K562 (cell line): ENCODE results near the gene KCNH3. TPM values are rescaled to one million over a fixed set of nuclear protein-coding genes. Genes with fewer than 3 reads are reported as not detected.

Experiments
- ATAC-seq: fragments of 200-7000 bp; cut with Tn5 transposase; 3 replicates; pipeline ENCODE4 v1.9.1; 2020; ENCODE audit warnings: moderate library complexity
- BruUV-seq: library from RNA; stranded (reverse); fragments of 400-500 nt; replicated peaks from 2 replicates; lab custom pipeline; 2021; lab: Mats Ljungman, UMichigan
- CTCF ChIA-PET: fragments of 300-600 bp; formaldehyde crosslinking; extraction: SDS; loops from one replicate; lab custom pipeline; 2021; ENCODE audit warnings: low intra/inter-chr PET ratio; lab: Yijun Ruan, JAX
- POLR2A ChIA-PET: fragments of 300-600, 350-650 bp; sonication (Branson Sonifier 250); formaldehyde crosslinking; extraction: SDS; loops from one replicate; lab custom pipeline; 2021; ENCODE audit warnings: antibody characterized with exemption, inconsistent platforms; lab: Yijun Ruan, JAX
- DNase-seq, 4 experiments: peaks; one replicate each; pipeline versions ENCODE4 v3.0.0 to v3.0.0-alpha.2; 2011 to 2018; ENCODE audit warnings: low spot score in 3 of 4, mixed read lengths in 3 of 4; ENCODE audit errors: extremely low read depth in 1 of 4
- FAIRE-seq: peaks from 2 replicates; lab custom pipeline; 2011; peaks lifted over from hg19 to GRCh38; lab: Jason Lieb, UNC
- H2AFZ ChIP-seq: 2 replicates; pipeline ENCODE4 v1.6.0; 2011; ENCODE audit warnings: low read depth, low read length, control low read depth, inconsistent platforms
- H3K27ac ChIP-seq: fragments of 200-600 bp; 3 replicates; pipeline ENCODE4 v1.8.0; 2011; ENCODE audit warnings: low read depth, mild to moderate bottlenecking, control low read depth, inconsistent platforms, low read length, moderate library complexity, mixed read lengths; ENCODE audit errors: extremely low read depth
- H3K27me3 ChIP-seq, 2 experiments: fragments of 300-600 bp in 1 of 2; 2 replicates in 1 of 2; 3 replicates in 1 of 2; pipeline versions ENCODE4 v1.6.0 to v1.8.0; 2011; ENCODE audit warnings: inconsistent platforms in 2 of 2, low read length in 2 of 2, mild to moderate bottlenecking in 1 of 2, mixed read lengths in 1 of 2, moderate library complexity in 1 of 2; ENCODE audit not compliant: control insufficient read depth in 2 of 2, insufficient read depth in 2 of 2
- H3K36me3 ChIP-seq: fragments of 300-600 bp; 3 replicates; pipeline ENCODE4 v1.8.0; 2011; ENCODE audit warnings: mild to moderate bottlenecking, low read length, inconsistent platforms; ENCODE audit not compliant: control insufficient read depth, insufficient read depth
- H3K4me1 ChIP-seq, 2 experiments: fragments of 200-600 bp in 1 of 2; replicated peaks in 1 of 2; 2 replicates in 1 of 2; 3 replicates in 1 of 2; pipeline versions ENCODE4 v1.5.1 to v1.8.0; 2011; ENCODE audit warnings: inconsistent platforms in 2 of 2, low read length in 2 of 2, mild to moderate bottlenecking in 1 of 2, mixed read lengths in 1 of 2, moderate library complexity in 1 of 2; ENCODE audit not compliant: control insufficient read depth in 2 of 2, insufficient read depth in 2 of 2
- H3K4me2 ChIP-seq: 2 replicates; pipeline ENCODE4 v1.6.1; 2011; ENCODE audit warnings: low read length, control low read depth, inconsistent platforms, mixed read lengths; ENCODE audit not compliant: insufficient read depth
- H3K4me3 ChIP-seq: fragments of 200-600 bp; sonication (generic), shearing (Covaris generic); 2 replicates; pipeline ENCODE4 v1.5.1; 2016; ENCODE audit warnings: control low read depth, inconsistent platforms
- H3K79me2 ChIP-seq: fragments of 200-600 bp; 3 replicates; pipeline ENCODE4 v1.8.0; 2011; ENCODE audit warnings: low read length, inconsistent platforms; ENCODE audit not compliant: control insufficient read depth, insufficient read depth
- H3K9ac ChIP-seq, 2 experiments: 2 replicates each; pipeline versions ENCODE4 v1.6.0 to v1.6.1; 2011; ENCODE audit warnings: low read depth in 2 of 2, low read length in 2 of 2, control low read depth in 1 of 2, inconsistent platforms in 1 of 2, mild to moderate bottlenecking in 1 of 2, mixed read lengths in 1 of 2; ENCODE audit not compliant: insufficient read depth in 1 of 2
- H3K9me1 ChIP-seq: one replicate; pipeline ENCODE4 v1.6.0; 2011; ENCODE audit warnings: inconsistent platforms, mild to moderate bottlenecking, low read length, moderate library complexity; ENCODE audit not compliant: control insufficient read depth, insufficient read depth
- H3K9me3 ChIP-seq: replicated peaks from 2 replicates; pipeline ENCODE4 v1.5.1; 2011; ENCODE audit warnings: low read depth, low read length, inconsistent platforms; ENCODE audit not compliant: control insufficient read depth, insufficient read depth
- H4K20me1 ChIP-seq: replicated peaks from 2 replicates; pipeline ENCODE4 v1.6.1; 2011; ENCODE audit warnings: low read length, inconsistent platforms, mixed read lengths; ENCODE audit not compliant: control insufficient read depth, insufficient read depth
- ETV6 ChIP-seq, 3 experiments: fragments of 150-350 bp in 1 of 3; sonication (generic) in 1 of 3; formaldehyde crosslinking in 1 of 3; IDR thresholded peaks; 2 replicates each; pipeline versions ENCODE4 v1.6.1 to v1.8.0; 2014 to 2022; ENCODE audit warnings: borderline replicate concordance in 2 of 3, low read depth in 2 of 3, antibody characterized with exemption in 1 of 3, low read length in 1 of 3, mild to moderate bottlenecking in 1 of 3, missing genetic modification reagents in 1 of 3
- MEIS2 ChIP-seq: fragments of 450-650 bp; IDR thresholded peaks from 2 replicates; pipeline ENCODE4 v1.6.1; 2014; ENCODE audit warnings: mild to moderate bottlenecking; ENCODE audit not compliant: partially characterized antibody
- RBM22 ChIP-seq: fragments of 200-400 bp; formaldehyde crosslinking; IDR thresholded peaks from 2 replicates; pipeline ENCODE4 v1.6.1; 2018; ENCODE audit warnings: low read length, low read depth; ENCODE audit not compliant: poor library complexity, severe bottlenecking
- USF1 ChIP-seq: sonication (generic); formaldehyde crosslinking; IDR thresholded peaks from 2 replicates; pipeline ENCODE4 v1.9.0; 2022; ENCODE audit warnings: mild to moderate bottlenecking, missing genetic modification reagents
- ZBTB33 ChIP-seq: sonication (generic); formaldehyde crosslinking; IDR thresholded peaks from 2 replicates; pipeline ENCODE4 v1.8.1; 2023; ENCODE audit warnings: mild to moderate bottlenecking, missing genetic modification reagents
- ZNF766 ChIP-seq: fragments of 200-800 bp; sonication (Bioruptor generic); conservative IDR thresholded peaks from 2 replicates; pipeline ENCODE4 v1.6.1; 2016; ENCODE audit warnings: missing genetic modification characterization, missing compliant biosample characterization
- WGBS: fragments of 100-300 bp; shearing (Covaris generic); methylation state at CpG from one replicate; pipeline ENCODE4 v1.1.6; 2016; ENCODE audit warnings: low coverage, mixed read lengths; ENCODE audit not compliant: insufficient coverage; ENCODE audit errors: missing lambda C conversion rate; 5-methylcytosine and 5-hydroxymethylcytosine counted together
- in situ Hi-C: fragments of 300-500 bp; cut with MboI; formaldehyde crosslinking; loops from 4 replicates; pipeline ENCODE4 v1.15.0; 2018; ENCODE audit warnings: inconsistent platforms, mixed read lengths
- intact Hi-C: fragments of 100-400 bp; cut with micrococcal nuclease; formaldehyde crosslinking; loops from 2 replicates; pipeline ENCODE4 v1.14.2; 2022
- polyA plus RNA-seq, 8 experiments: library from polyadenylated mRNA; depleted of rRNA in 4 of 8; stranded (reverse) in 5 of 8; unstranded in 3 of 8; fragments of >200 nt; fragmentation: Nextera tagmentation in 2 of 8; fragmentation: Illumina TruSeq in 1 of 8; extraction: Ambion mirVana in 2 of 8; extraction: Trizol in 1 of 8; gene quantifications; 2 replicates each; pipeline versions ENCODE4 v1.2.1 to v1.2.3, GENCODE V29; 2011 to 2014; ENCODE audit warnings: inconsistent platforms in 1 of 8, missing spikeins in 1 of 8
- total RNA-seq, 7 experiments: library from RNA; depleted of rRNA in 6 of 7; stranded (reverse); fragments of >200 nt in 6 of 7; fragmentation: Illumina TruSeq in 2 of 7; extraction: Trizol in 2 of 7; gene quantifications; 2 replicates each; pipeline versions ENCODE4 v1.2.1 to v1.2.3, GENCODE V29; 2011 to 2021; ENCODE audit warnings: low replicate concordance in 1 of 7

Gene KCNH3
- total and polyA plus RNA-seq, 9 of the 15 experiments (the other 6 are each of a cell fraction or from before 2014, with no cell fraction given), result 0.01 to 0.09 TPM; not detected in 7

GRCh38 chr12:49541140-49541861, 2.5 kb downstream of the KCNH3 start:
- no peak for FAIRE-seq
- no peak overlapping the region for H2AFZ ChIP-seq
- H3K9me3 ChIP-seq, result no peaks in the 10 kb centered on the region
- no peak overlapping the region for H3K4me2 ChIP-seq
- ChIA-PET POLR2A (interaction anchor here (0.7 to 1.7 kb wide), 3 partner anchors 9 to 183 kb away, joined by 3 to 8 read pairs (median 3); no protein-coding TSS in a partner anchor), CTCF (no interaction called here)
- H3K9me1 ChIP-seq, result peaks cover 3% of the 10 kb centered on the region
- BruUV-seq, result no TSS peak
- WGBS, result 45% methylated on average over 18 of the region's 18 CpGs
- intact Hi-C loops, result no loop called here
- H3K79me2 ChIP-seq, result no peaks in the 10 kb centered on the region
- H3K4me1 ChIP-seq, result peaks cover 0 to 46% of the 10 kb centered on the region in 2 experiments; a peak in 4 of 5 replicates
- H3K36me3 ChIP-seq, result no peaks in the 10 kb centered on the region
- ATAC-seq, result no peak
- no peak for DNase-seq
- in situ Hi-C loops, result no loop called here
- no peak overlapping the region for H3K9ac ChIP-seq
- TF ChIP-seq ZBTB33 (CRISPR knock-in tag), result peak; percentile 31; the same call in 1 of the 2 replicates
- no peak for TF ChIP-seq ETV6 (IDR thresholded peaks at IDR 0.05; ENCODE audit: borderline replicate concordance in 1 of 2, low read depth in 2 of 2, low read length in 1 of 2)
- TF ChIP-seq ETV6 (CRISPR knock-in tag; IDR thresholded peaks at IDR 0.05; ENCODE audit: borderline replicate concordance), result no peak
- no peak for TF ChIP-seq RBM22
- TF ChIP-seq ZNF766 (CRISPR knock-in tag), result no peak
- TF ChIP-seq USF1 (CRISPR knock-in tag), result no peak
- no peak for TF ChIP-seq MEIS2
- TF ChIP-seq, all 486 proteins: peak for 1
- Histone ChIP-seq H3K4me3 (no peak overlapping the region), H3K27me3 (peaks cover 14 to 34% of the 10 kb centered on the region in 2 experiments), H4K20me1 (0 out of 2 replicates have a peak, but pooled peaks cover 9% of the 10 kb centered on the region), H3K27ac (no peak overlapping the region)
